ENCODE results near the gene SLC5A10.
"Not testable (repeated sequence)": the region's sequence is repeated elsewhere in the genome, so short reads cannot be mapped to it uniquely, and the experiment has no call there.

SLC5A10 gene

GRCh38 chr17:19016881-19017280 is 64.9 kb downstream of the SLC5A10 start:
- no peak for DNase-seq (ENCODE audit: low read depth)
- H3K4me3 ChIP-seq (ENCODE audit: low read length), result no peak overlapping the region
- no peak for TF ChIP-seq CTCF (IDR thresholded peaks at IDR 0.05; ENCODE audit: insufficient read depth, low read depth, low read length, missing control alignments)

- no peak for TF ChIP-seq CTCF (IDR thresholded peaks at IDR 0.05; ENCODE audit: insufficient read depth, low read depth, low read length, missing control alignments)
- no peak overlapping the region for H3K4me3 ChIP-seq (ENCODE audit: low read length)
Observed at GRCh38 chr17:19017401-19017800, 65.4 kb downstream of the SLC5A10 start.

GRCh38 chr17:19017804-19018599 is 66.0 kb downstream of the SLC5A10 start:
- TF ChIP-seq CTCF (IDR thresholded peaks at IDR 0.05; ENCODE audit: insufficient read depth, low read depth, low read length, missing control alignments), result no peak
- H3K4me3 ChIP-seq (ENCODE audit: low read length), result no peak overlapping the region
- no peak for DNase-seq (ENCODE audit: low read depth)

More at GRCh38 chr17:19017401-19017800, 65.4 kb downstream of the SLC5A10 start:
- DNase-seq (ENCODE audit: low read depth), result no peak

GRCh38 chr17:19018600-19018950 is 66.6 kb downstream of the SLC5A10 start:
- no peak for DNase-seq (ENCODE audit: low read depth)
- no peak for TF ChIP-seq CTCF (IDR thresholded peaks at IDR 0.05; ENCODE audit: insufficient read depth, low read depth, low read length, missing control alignments)
- H3K4me3 ChIP-seq (ENCODE audit: low read length), result no peak overlapping the region

GRCh38 chr17:19019041-19019941 is 67.3 kb downstream of the SLC5A10 start:
- no peak for DNase-seq (ENCODE audit: low read depth)
- TF ChIP-seq CTCF (IDR thresholded peaks at IDR 0.05; ENCODE audit: insufficient read depth, low read depth, low read length, missing control alignments), result no peak
- no peak overlapping the region for H3K4me3 ChIP-seq (ENCODE audit: low read length)

- H3K4me3 ChIP-seq (ENCODE audit: low read length), result no peak overlapping the region
- no peak for TF ChIP-seq CTCF (IDR thresholded peaks at IDR 0.05; ENCODE audit: insufficient read depth, low read depth, low read length, missing control alignments)
- no peak for DNase-seq (ENCODE audit: low read depth)
Observed at GRCh38 chr17:19020016-19020415, 68.1 kb downstream of the SLC5A10 start.

GRCh38 chr17:19021011-19021621 is 69.2 kb downstream of the SLC5A10 start:
- not testable (repeated sequence) for DNase-seq (ENCODE audit: low read depth); H3K4me3 ChIP-seq (ENCODE audit: low read length)

Data from epithelial cell of esophagus (primary cell).